ENCODE results near the gene RCAN2. TPM values are rescaled to one million over a fixed set of nuclear protein-coding genes. Genes with fewer than 3 reads are reported as not detected.

The RCAN2 gene
- total RNA-seq, 1 experiment from 2014 or later: not detected

- TF ChIP-seq CTCF (conservative IDR thresholded peaks at IDR 0.05; ENCODE audit: low read depth, low read length): no peak
- Histone ChIP-seq H3K27ac (ENCODE audit: low read depth, low read length, poor library complexity, severe bottlenecking) (no peak overlapping the region), H3K27me3 (replicated peaks; ENCODE audit: insufficient read depth, low read depth, low read length, poor library complexity) (no peaks in the 10 kb centered on the region), H3K4me3 (ENCODE audit: low read depth, low read length, poor library complexity, severe bottlenecking) (no peak overlapping the region), H3K36me3 (ENCODE audit: insufficient read depth, low read length, poor library complexity, severe bottlenecking) (no peaks in the 10 kb centered on the region), H3K4me1 (ENCODE audit: insufficient read depth, low read length, poor library complexity, severe bottlenecking) (no peaks in the 10 kb centered on the region), H3K9me3 (ENCODE audit: low read depth, low read length, poor library complexity, severe bottlenecking) (no peaks in the 10 kb centered on the region)
- no peak for DNase-seq (ENCODE audit: low spot score)
- intact Hi-C loops (cut with micrococcal nuclease; ENCODE audit: unreplicated experiment): no loop called here
- no TSS peak for BruUV-seq (replicated peaks)
- ChIA-PET CTCF (no interaction called here), POLR2A (ENCODE audit: low non-redundant PET) (no interaction called here)
Measured at GRCh38 chr6:46513533-46513932, 22.3 kb upstream of the RCAN2 start.

- CTCF ChIA-PET: no interaction called here
- no peaks in the 10 kb centered on the region for H3K9me3 ChIP-seq (ENCODE audit: low read depth, low read length, poor library complexity, severe bottlenecking)
- H3K36me3 ChIP-seq (ENCODE audit: insufficient read depth, low read length, poor library complexity, severe bottlenecking): no peaks in the 10 kb centered on the region
- no peak overlapping the region for H3K27ac ChIP-seq (ENCODE audit: low read depth, low read length, poor library complexity, severe bottlenecking)
- DNase-seq (ENCODE audit: low spot score): no peak
- POLR2A ChIA-PET (ENCODE audit: low non-redundant PET): no interaction called here
- TF ChIP-seq CTCF (conservative IDR thresholded peaks at IDR 0.05; ENCODE audit: low read depth, low read length) (no peak), EZH2 (IDR thresholded peaks at IDR 0.05; ENCODE audit: borderline replicate concordance, low read depth, low read length, poor library complexity, severe bottlenecking) (no peak)
- intact Hi-C loops (cut with micrococcal nuclease; ENCODE audit: unreplicated experiment): no loop called here
- no peaks in the 10 kb centered on the region for H3K4me1 ChIP-seq (ENCODE audit: insufficient read depth, low read length, poor library complexity, severe bottlenecking)
- H3K4me3 ChIP-seq (ENCODE audit: low read depth, low read length, poor library complexity, severe bottlenecking): no peak overlapping the region
- BruUV-seq (replicated peaks): no TSS peak
- H3K27me3 ChIP-seq (replicated peaks; ENCODE audit: insufficient read depth, low read depth, low read length, poor library complexity): no peaks in the 10 kb centered on the region
Measured at GRCh38 chr6:46511320-46511719, 20.1 kb upstream of the RCAN2 start.

GRCh38 chr6:46510651-46511050 is 19.4 kb upstream of the RCAN2 start:
- POLR2A ChIA-PET (ENCODE audit: low non-redundant PET): no interaction called here
- H3K4me1 ChIP-seq (ENCODE audit: insufficient read depth, low read length, poor library complexity, severe bottlenecking): no peaks in the 10 kb centered on the region
- BruUV-seq (replicated peaks): no TSS peak
- no peak overlapping the region for H3K27ac ChIP-seq (ENCODE audit: low read depth, low read length, poor library complexity, severe bottlenecking)
- no peak for DNase-seq (ENCODE audit: low spot score)
- no peaks in the 10 kb centered on the region for H3K27me3 ChIP-seq (replicated peaks; ENCODE audit: insufficient read depth, low read depth, low read length, poor library complexity)
- TF ChIP-seq CTCF (conservative IDR thresholded peaks at IDR 0.05; ENCODE audit: low read depth, low read length) (no peak), EZH2 (IDR thresholded peaks at IDR 0.05; ENCODE audit: borderline replicate concordance, low read depth, low read length, poor library complexity, severe bottlenecking) (no peak)
- no peaks in the 10 kb centered on the region for H3K36me3 ChIP-seq (ENCODE audit: insufficient read depth, low read length, poor library complexity, severe bottlenecking)
- CTCF ChIA-PET: no interaction called here
- intact Hi-C loops (cut with micrococcal nuclease; ENCODE audit: unreplicated experiment): no loop called here
- H3K4me3 ChIP-seq (ENCODE audit: low read depth, low read length, poor library complexity, severe bottlenecking): no peak overlapping the region
- H3K9me3 ChIP-seq (ENCODE audit: low read depth, low read length, poor library complexity, severe bottlenecking): no peaks in the 10 kb centered on the region

All from A673 (cell line).